ENCODE measurements around the gene CLSTN2. TPM values are rescaled to one million over a fixed set of nuclear protein-coding genes. Genes with fewer than 3 reads are reported as not detected.

The CLSTN2 gene
- total and polyA plus RNA-seq, 2 of the 8 experiments (the other 6 are each of a cell fraction or from before 2014, with no cell fraction given): 0.39 to 0.52 TPM

GRCh38 chr3:140103166-140103565 is 168.2 kb downstream of the CLSTN2 start (continued):
- TF ChIP-seq TAF7 (optimal IDR thresholded peaks at IDR 0.05; ENCODE audit: borderline replicate concordance, low read depth, low read length) (no peak), YY1 (IDR thresholded peaks at IDR 0.05; ENCODE audit: low read depth, low read length) (no peak), JUN (IDR thresholded peaks at IDR 0.05; ENCODE audit: low read depth, low read length) (no peak), SUZ12 (IDR thresholded peaks at IDR 0.05; ENCODE audit: low read length) (no peak), KDM1A (IDR thresholded peaks at IDR 0.05; ENCODE audit: borderline replicate concordance, low read length) (no peak)
- TF ChIP-seq, protein P1, sequence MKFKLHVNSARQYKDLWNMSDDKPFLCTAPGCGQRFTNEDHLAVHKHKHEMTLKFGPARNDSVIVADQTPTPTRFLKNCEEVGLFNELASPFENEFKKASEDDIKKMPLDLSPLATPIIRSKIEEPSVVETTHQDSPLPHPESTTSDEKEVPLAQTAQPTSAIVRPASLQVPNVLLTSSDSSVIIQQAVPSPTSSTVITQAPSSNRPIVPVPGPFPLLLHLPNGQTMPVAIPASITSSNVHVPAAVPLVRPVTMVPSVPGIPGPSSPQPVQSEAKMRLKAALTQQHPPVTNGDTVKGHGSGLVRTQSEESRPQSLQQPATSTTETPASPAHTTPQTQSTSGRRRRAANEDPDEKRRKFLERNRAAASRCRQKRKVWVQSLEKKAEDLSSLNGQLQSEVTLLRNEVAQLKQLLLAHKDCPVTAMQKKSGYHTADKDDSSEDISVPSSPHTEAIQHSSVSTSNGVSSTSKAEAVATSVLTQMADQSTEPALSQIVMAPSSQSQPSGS (IDR thresholded peaks at IDR 0.05; ENCODE audit: low read length): no peak

All from H1 (cell line).